Dermis microvascular lymphatic vessel endothelial cell (primary cell): Measurements from ENCODE around the gene HCRT. TPM values are rescaled to one million over a fixed set of nuclear protein-coding genes. Genes with fewer than 3 reads are reported as not detected.
"Not testable (repeated sequence)": the region's sequence is repeated elsewhere in the genome, so short reads cannot be mapped to it uniquely, and the experiment has no call there.

Source experiments
- DNase-seq, 2 donors: peaks; one replicate each; pipeline versions ENCODE4 v3.0.0 to v3.0.0-alpha.2; 2010; ENCODE audit warnings: low read depth in 2 of 2
- total RNA-seq: library from RNA; depleted of rRNA; stranded (reverse); fragments of >200 nt; gene quantifications from 2 replicates; pipeline ENCODE4 v1.2.1, GENCODE V29; 2014

The HCRT gene
- total RNA-seq = not detected in 2 replicates

DNA sequence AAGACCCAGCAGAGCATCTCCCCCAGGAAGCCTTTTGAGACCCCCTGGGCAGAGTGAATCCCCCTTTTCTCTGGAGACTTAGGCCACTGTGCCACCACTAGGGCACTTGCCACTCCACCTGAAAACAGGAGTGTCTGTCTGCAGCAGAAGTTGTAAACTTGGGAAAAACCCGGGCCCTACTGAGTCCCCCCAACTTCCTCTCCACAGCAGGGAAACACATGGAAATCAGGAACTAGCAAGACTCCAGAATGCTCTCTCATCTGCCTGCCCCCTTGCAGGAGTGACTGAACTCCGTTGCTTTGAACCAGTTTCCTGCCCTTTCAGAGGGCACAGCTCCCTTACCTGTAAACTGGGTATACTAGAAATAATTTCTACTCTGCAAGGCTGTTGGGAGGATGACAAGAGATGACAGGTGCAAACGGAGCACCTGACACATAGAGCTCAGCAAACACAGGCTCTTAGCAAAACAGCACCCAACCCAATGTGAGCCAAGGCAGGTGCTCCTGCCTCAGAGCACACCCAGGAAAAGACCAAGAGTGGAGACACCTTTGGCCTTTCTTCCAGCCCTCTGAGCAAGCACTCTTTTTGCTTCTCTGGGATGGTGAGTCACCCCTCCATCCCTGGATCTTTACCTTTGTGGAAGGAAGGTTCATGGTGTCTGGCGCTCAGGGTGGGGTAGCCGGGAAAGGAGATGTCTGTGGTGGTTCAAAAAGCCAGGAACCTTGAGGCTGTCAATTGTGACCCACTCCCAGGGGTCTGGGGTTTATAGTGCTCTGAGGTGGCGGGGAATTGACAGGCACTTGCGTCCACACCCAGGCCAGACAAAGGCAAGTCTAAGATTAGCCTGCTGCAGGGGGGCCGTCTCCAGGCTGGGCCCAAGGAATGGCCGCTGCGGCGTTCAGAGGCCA is at the start of gene HCRT:
TSS of gene HCRT (minus strand) at position 740 of the 908 bp plus-strand sequence. CDS start at position 653, 87 bp downstream.
- DNase-seq = no peak

DNA sequence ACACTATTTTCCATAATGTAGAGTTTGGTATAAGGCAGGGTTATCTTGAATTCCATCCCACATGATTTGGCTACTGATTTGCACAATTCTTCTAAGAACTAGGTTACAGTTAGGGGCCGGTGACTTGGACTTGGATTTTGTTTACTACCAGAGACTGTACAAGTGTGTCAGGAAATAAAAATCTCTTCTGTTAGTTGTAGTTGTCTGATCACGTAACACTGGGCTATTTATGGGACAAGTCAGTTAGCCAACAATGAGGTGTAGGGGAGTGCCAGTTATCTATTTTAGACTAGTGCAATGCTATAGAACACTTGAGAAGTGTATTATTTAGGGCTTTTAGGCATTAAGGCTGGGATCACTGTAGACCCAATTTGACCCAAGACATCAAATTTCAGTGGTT is 48.7 kb upstream of the HCRT start:
- DNase-seq = no peak

DNA sequence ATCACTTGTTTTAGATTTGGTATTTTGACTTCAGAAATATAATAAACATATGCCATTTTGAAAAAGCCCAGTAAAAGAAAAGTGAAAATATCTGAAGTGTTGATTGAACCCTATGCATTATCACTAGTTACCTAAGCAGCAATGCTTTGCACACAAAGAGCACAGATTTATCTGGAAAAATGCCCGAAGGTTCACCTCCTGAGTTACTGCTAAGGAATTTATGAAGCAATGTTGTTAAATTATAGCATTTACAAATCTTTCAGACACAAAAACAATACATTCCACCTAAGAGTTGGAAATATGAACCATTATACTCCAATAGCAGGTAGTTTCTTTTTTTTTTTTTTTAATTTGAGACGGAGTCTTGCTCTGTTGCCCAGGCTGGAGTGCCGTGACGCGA is 47.9 kb upstream of the HCRT start:
- no peak for DNase-seq

DNA sequence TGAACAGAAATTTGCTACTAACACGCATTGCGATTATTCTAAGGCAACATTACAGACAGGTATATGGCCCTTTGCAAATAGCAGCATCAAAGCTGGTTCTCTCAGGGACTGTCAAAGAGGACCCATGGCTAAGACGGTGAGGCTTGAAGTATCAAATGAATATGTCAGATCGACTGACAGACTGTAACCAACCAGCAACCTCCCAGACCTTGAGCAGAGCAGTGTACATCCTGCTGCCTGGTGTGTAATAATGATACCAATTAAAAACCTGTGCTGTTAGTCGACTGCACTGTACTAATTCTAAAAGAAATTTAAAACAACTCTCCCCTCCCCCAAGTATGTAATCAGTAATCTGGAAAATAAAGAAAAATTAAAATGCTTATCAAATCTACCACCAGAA is 45.0 kb upstream of the HCRT start:
- no peak for DNase-seq

DNA sequence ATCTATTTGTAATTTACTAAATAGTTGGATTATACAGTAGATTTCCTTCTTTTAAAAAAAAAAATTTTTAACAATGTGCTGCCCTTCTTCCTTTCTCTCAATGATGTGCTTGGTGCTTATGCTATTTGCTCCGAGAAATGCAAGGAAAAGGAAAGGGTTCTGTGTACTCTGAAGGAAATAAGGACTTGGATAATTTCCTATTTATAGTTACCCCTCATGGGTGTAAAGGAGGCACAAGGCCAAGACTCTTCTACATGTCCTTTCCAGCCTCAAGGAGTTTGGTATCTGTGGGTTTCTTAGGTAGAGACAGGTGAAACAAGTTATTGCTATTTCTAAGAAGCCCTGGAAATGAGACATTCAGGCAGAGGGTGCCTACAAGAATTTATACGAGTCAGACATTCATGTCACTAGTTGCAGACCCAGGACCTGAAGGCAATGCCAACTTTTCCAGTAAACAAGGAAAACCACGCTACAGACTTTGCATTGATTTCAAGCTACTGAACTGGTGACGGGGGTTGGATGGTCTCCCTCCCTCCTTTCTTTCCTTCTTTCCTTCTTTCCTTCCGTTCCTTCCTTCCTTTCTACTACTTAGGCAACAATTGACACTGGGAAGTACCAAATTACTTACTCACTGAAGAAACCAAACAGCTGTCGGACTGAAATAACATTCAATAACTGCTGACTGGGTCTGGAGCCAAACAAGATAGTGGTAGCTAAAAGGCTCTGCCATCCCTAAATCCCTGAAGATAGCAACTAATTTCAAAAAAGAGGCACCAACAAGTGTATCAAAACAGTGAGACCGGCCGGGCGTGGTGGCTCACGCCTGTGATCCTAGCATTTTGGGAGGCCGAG is 42.8 kb upstream of the HCRT start:
- peak in 1 of 2 donors; percentile 33 for DNase-seq

GRCh38 chr17:42225646-42226045 is 40.4 kb upstream of the HCRT start:
- no peak for DNase-seq

- no peak for DNase-seq
These were observed 39.4 kb upstream of the HCRT start for GRCh38 chr17:42224651-42225050.

GRCh38 chr17:42221886-42222745 is 36.9 kb upstream of the HCRT start:
- peak; percentile 64 to 84 for DNase-seq

GRCh38 chr17:42219280-42219679 is 34.0 kb upstream of the HCRT start:
- not testable (repeated sequence) for DNase-seq

DNA sequence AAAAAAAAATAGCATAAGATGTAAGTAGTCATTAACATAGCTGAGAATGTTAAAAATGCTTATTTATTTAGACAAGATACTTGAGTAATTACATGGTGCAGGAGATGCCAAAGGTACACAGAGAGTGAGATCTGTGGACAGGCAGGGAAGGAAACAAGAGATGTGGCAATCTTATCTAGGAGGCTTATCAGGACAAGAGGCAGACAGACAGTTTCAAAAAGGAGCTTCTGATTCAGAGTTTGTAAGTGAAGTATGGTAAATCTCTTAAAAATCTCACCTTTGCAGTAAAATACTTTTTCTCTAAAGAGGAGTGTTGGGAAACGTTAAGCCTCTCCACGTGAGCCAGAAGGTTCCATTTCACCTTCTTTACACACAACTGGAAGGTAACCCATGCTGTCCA is 28.9 kb upstream of the HCRT start:
- no peak for DNase-seq

GRCh38 chr17:42212382-42212781 is 27.1 kb upstream of the HCRT start:
- DNase-seq = no peak

DNA sequence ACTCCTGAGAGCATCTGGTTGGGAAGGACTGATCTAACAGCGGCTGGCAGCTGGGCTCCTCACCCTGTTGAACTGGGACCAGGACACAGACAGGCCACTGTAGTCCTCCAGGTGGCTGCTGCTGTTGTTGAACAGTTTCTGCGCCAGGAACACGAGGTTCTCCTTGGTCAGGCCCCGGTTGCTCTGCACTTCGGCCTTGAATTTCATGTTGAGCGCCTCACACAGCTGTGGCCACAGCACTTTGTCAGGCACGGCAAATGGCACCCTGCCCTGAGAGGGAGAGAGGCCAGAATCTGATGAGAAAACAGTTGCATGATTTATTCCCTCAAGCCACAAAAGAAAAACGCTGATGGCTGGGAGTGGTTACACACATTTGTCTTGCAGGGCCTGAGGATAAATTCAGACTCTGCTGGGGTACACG is 26.7 kb upstream of the HCRT start:
- DNase-seq = not testable (repeated sequence)

DNA sequence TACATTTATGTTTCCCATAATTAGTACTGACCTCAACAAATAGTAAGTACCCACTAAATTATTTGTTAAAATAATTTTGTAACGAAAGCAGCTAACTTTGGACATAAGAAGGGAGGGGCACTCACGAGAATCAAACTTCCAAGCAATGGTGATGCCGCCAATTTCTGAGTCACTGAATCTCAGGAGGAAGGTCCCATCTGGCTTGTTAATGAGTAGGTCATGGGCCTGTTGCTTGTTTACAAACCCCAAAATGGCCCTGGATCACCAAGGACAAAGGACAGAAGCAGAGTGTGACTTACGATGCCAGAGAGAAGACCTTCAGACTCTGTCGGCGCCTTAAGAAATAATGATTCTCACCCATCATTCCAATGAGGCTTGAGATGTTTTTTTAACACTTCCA is 24.8 kb upstream of the HCRT start:
- DNase-seq = no peak

GRCh38 chr17:42206153-42206612 is 20.9 kb upstream of the HCRT start:
- DNase-seq = peak in 1 of 2 donors; percentile 32

- DNase-seq = no peak
These were observed 18.1 kb upstream of the HCRT start for GRCh38 chr17:42203354-42203753.

- DNase-seq = no peak
These were observed 17.4 kb upstream of the HCRT start for GRCh38 chr17:42202696-42203095.

GRCh38 chr17:42202159-42202558 is 16.9 kb upstream of the HCRT start:
- DNase-seq = no peak

GRCh38 chr17:42201458-42201772 is 16.2 kb upstream of the HCRT start:
- no peak for DNase-seq

DNA sequence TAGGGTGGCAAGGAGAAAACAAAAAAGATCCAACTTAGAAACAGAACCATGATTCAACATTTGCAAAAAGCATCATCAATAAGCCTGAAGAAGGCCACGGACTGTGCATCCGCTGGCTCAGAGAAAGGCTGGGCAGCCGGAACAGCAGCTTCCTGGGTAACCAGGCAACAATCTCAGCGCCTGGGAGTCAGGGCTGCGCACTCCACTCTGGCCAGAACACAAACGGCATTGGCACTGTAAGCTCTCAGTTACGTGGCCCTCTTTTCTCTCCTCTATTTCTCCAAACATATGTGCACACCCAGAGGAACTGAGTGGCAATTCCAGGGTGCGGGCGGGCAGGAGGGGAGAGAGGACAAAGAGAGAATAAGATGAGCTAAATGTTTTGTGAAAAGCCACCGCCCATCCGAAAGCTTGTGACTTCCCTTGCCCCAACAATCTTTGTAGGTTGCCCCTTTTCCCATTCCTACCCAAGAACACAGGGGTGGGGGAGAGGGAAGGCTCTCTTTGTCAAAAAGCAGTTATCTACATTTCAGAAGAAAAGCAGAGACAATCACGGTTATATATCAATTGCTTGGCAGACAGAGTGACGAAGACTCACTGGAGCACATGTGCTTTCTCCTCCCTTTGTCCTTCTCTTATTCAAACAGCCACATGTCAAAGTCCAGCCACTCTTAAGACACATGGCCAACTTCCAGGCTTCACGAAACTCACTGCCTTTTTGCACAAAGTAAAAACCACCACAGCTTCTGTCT is 15.6 kb upstream of the HCRT start:
- DNase-seq = no peak

GRCh38 chr17:42199416-42200011 is 14.3 kb upstream of the HCRT start:
- no peak for DNase-seq
